AG20443 (cell line): ENCODE results near the gene BRINP1.

Experiments used
- DNase-seq: peaks from one replicate; pipeline ENCODE4 v3.0.0; 2012; ENCODE audit warnings: low spot score, mixed read lengths

BRINP1 gene

GRCh38 chr9:119126040-119126439 is 243.2 kb downstream of the BRINP1 start:
- no peak for DNase-seq

GRCh38 chr9:119121899-119122298 is 247.3 kb downstream of the BRINP1 start:
- no peak for DNase-seq

- DNase-seq, result no peak
Observed at GRCh38 chr9:119117409-119117808, 251.8 kb downstream of the BRINP1 start.
